HepG2 (cell line): ENCODE results near the gene ABTB2. TPM values are rescaled to one million over a fixed set of nuclear protein-coding genes. Genes with fewer than 3 reads are reported as not detected.
A peak's percentile ranks its signal among the peaks of the same experiment; 100 is the strongest.

Source experiments
- ATAC-seq: fragments of 200-7000 bp; cut with Tn5 transposase; 3 replicates; pipeline ENCODE4 v1.9.1; 2020; ENCODE audit warnings: mild to moderate bottlenecking, moderate library complexity
- BruUV-seq: library from RNA; stranded (reverse); fragments of 400-500 nt; replicated peaks from 2 replicates; lab custom pipeline; 2021; lab: Mats Ljungman, UMichigan
- CTCF ChIA-PET: fragments of 300-600 bp; formaldehyde crosslinking; extraction: SDS; loops from one replicate; lab custom pipeline; 2021; ENCODE audit warnings: low total read pairs, inconsistent platforms, low intra/inter-chr PET ratio; lab: Yijun Ruan, JAX
- POLR2A ChIA-PET: fragments of 350-600 bp; sonication (Branson Sonifier 250); formaldehyde crosslinking; loops from one replicate; lab custom pipeline; 2020; ENCODE audit warnings: antibody characterized with exemption, inconsistent platforms; lab: Yijun Ruan, JAX
- DNase-seq: peaks from one replicate; pipeline ENCODE4 v3.0.0-alpha.2; 2015; ENCODE audit warnings: low spot score
- FAIRE-seq: peaks from 3 replicates; lab custom pipeline; 2011; peaks lifted over from hg19 to GRCh38; lab: Jason Lieb, UNC
- H2AFZ ChIP-seq: one replicate; pipeline ENCODE4 v1.6.1; 2011; ENCODE audit warnings: low read length, inconsistent platforms
- H3K27ac ChIP-seq: fragments of 300-600 bp; 3 replicates; pipeline ENCODE4 v1.8.0; 2011; ENCODE audit warnings: mixed run types, mild to moderate bottlenecking, mixed read lengths, low read length, inconsistent platforms; ENCODE audit not compliant: insufficient read depth; ENCODE audit errors: extremely low read length
- H3K27me3 ChIP-seq, 2 experiments: fragments of 200-600 bp in 1 of 2; 2 replicates in 1 of 2; 3 replicates in 1 of 2; pipeline versions ENCODE4 v1.6.0 to v1.8.0; 2011; ENCODE audit warnings: low read length in 2 of 2, mild to moderate bottlenecking in 2 of 2, moderate library complexity in 2 of 2, inconsistent platforms in 1 of 2; ENCODE audit not compliant: insufficient read depth in 2 of 2, control insufficient read depth in 1 of 2
- H3K36me3 ChIP-seq, 2 experiments: fragments of 200-600 bp in 1 of 2; replicated peaks in 1 of 2; 2 replicates in 1 of 2; 3 replicates in 1 of 2; pipeline versions ENCODE4 v1.5.1 to v1.8.0; 2011; ENCODE audit warnings: low read length in 2 of 2, inconsistent platforms in 1 of 2; ENCODE audit not compliant: insufficient read depth in 2 of 2, control insufficient read depth in 1 of 2
- H3K4me1 ChIP-seq: 2 replicates; pipeline ENCODE4 v1.5.1; 2012; ENCODE audit warnings: low read length, inconsistent platforms; ENCODE audit not compliant: insufficient read depth
- H3K4me2 ChIP-seq: 2 replicates; pipeline ENCODE4 v1.6.0; 2011; ENCODE audit warnings: low read depth, low read length, inconsistent platforms
- H3K4me3 ChIP-seq, 3 experiments: fragments of 200-600 bp in 1 of 3; sonication (generic), shearing (Covaris generic) in 1 of 3; replicated peaks in 1 of 3; 2 replicates each; pipeline ENCODE4 v1.5.1; 2011 to 2016; ENCODE audit warnings: low read length in 3 of 3, inconsistent platforms in 2 of 3, low read depth in 2 of 3, mild to moderate bottlenecking in 2 of 3, control low read depth in 1 of 3, mixed read lengths in 1 of 3; ENCODE audit not compliant: insufficient read depth in 1 of 3
- H3K79me2 ChIP-seq: one replicate; pipeline ENCODE4 v1.6.1; 2011; ENCODE audit warnings: low read length, inconsistent platforms; ENCODE audit not compliant: insufficient read depth
- H3K9ac ChIP-seq: 2 replicates; pipeline ENCODE4 v1.6.0; 2011; ENCODE audit warnings: mild to moderate bottlenecking, low read depth, low read length, inconsistent platforms; ENCODE audit not compliant: insufficient read depth
- H3K9me3 ChIP-seq: 2 replicates; pipeline ENCODE4 v1.5.1; 2012; ENCODE audit warnings: mild to moderate bottlenecking, low read length
- H4K20me1 ChIP-seq: 2 replicates; pipeline ENCODE4 v1.6.0; 2011; ENCODE audit warnings: inconsistent platforms, mild to moderate bottlenecking, low read length, moderate library complexity; ENCODE audit not compliant: insufficient read depth
- GFI1 ChIP-seq: sonication (generic); formaldehyde crosslinking; IDR thresholded peaks from 2 replicates; pipeline ENCODE4 v1.5.0; 2020; ENCODE audit warnings: missing genetic modification reagents, mild to moderate bottlenecking, borderline replicate concordance
- HNRNPK ChIP-seq: fragments of 200-400 bp; formaldehyde crosslinking; IDR thresholded peaks from 2 replicates; pipeline ENCODE4 v1.6.1; 2018; ENCODE audit warnings: low read length, low read depth, moderate library complexity, mild to moderate bottlenecking; ENCODE audit not compliant: poor library complexity, severe bottlenecking
- HNRNPUL1 ChIP-seq: fragments of 200-400 bp; formaldehyde crosslinking; IDR thresholded peaks from 2 replicates; pipeline ENCODE4 v1.6.1; 2017; ENCODE audit warnings: low read depth, mild to moderate bottlenecking, low read length, moderate library complexity
- MEF2D ChIP-seq: sonication (generic); formaldehyde crosslinking; IDR thresholded peaks from 2 replicates; pipeline ENCODE4 v1.5.1; 2020; ENCODE audit warnings: mild to moderate bottlenecking, missing genetic modification reagents
- NAIF1 ChIP-seq: sonication (generic); formaldehyde crosslinking; IDR thresholded peaks from 2 replicates; pipeline ENCODE4 v1.5.0; 2020; ENCODE audit warnings: mild to moderate bottlenecking, missing genetic modification reagents, borderline replicate concordance
- WIZ ChIP-seq: sonication (generic); formaldehyde crosslinking; IDR thresholded peaks from 2 replicates; pipeline ENCODE4 v1.5.1; 2020; ENCODE audit warnings: mild to moderate bottlenecking, missing genetic modification reagents
- ZNF121 ChIP-seq: sonication (generic); formaldehyde crosslinking; IDR thresholded peaks from 2 replicates; pipeline ENCODE4 v1.5.0; 2020; ENCODE audit warnings: mild to moderate bottlenecking, missing genetic modification reagents
- ZNF441 ChIP-seq: sonication (generic); formaldehyde crosslinking; IDR thresholded peaks from 2 replicates; pipeline ENCODE4 v1.7.0; 2021; ENCODE audit warnings: missing genetic modification reagents, borderline replicate concordance
- ZNF761 ChIP-seq: sonication (generic); formaldehyde crosslinking; conservative IDR thresholded peaks from 2 replicates; pipeline ENCODE4 v1.4.0; 2020; ENCODE audit warnings: mild to moderate bottlenecking, missing genetic modification reagents
- ZZZ3 ChIP-seq: sonication (generic); formaldehyde crosslinking; IDR thresholded peaks from 2 replicates; pipeline ENCODE4 v1.4.0; 2020; ENCODE audit warnings: missing genetic modification reagents, mild to moderate bottlenecking, borderline replicate concordance
- WGBS: methylation state at CpG from one replicate; pipeline ENCODE4 v1.1.6; 2017; ENCODE audit warnings: low lambda C conversion rate; 5-methylcytosine and 5-hydroxymethylcytosine counted together
- in situ Hi-C: cut with HindIII; loops from 2 replicates; pipeline ENCODE4 v1.10.0; 2017; ENCODE audit warnings: low pct_unique_long_range_greater_than_20kb; ENCODE audit not compliant: extremely low pct_ligation_motif_present
- intact Hi-C: fragments of 100-400 bp; cut with micrococcal nuclease; formaldehyde crosslinking; loops from one replicate; pipeline ENCODE4 v1.10.0; 2022; ENCODE audit not compliant: unreplicated experiment
- polyA plus RNA-seq, 8 experiments: library from polyadenylated mRNA; depleted of rRNA in 3 of 8; stranded (reverse) in 7 of 8; unstranded in 1 of 8; fragments of >200 nt; fragmentation: Illumina TruSeq in 4 of 8; extraction: Trizol in 4 of 8; gene quantifications; 2 replicates each; pipeline versions ENCODE4 v1.2.1 to v1.2.3, GENCODE V29; 2011 to 2016; ENCODE audit warnings: low read depth in 4 of 8, missing spikeins in 1 of 8, mixed read lengths in 1 of 8; ENCODE audit not compliant: insufficient read depth in 1 of 8
- total RNA-seq, 5 experiments: library from RNA; depleted of rRNA; stranded (reverse); fragments of >200 nt; fragmentation: Illumina TruSeq; extraction: Trizol; gene quantifications; 2 replicates each; pipeline ENCODE4 v1.2.3, GENCODE V29; 2016; ENCODE audit warnings: low read depth in 1 of 5

Gene ABTB2
- total and polyA plus RNA-seq, 2 of the 13 experiments (the other 11 are each of a cell fraction or from before 2014, with no cell fraction given): 5.1 to 15.4 TPM

- CTCF ChIA-PET: no interaction called here
- BruUV-seq: no TSS peak
- Histone ChIP-seq H3K36me3 (peaks cover 23 to 35% of the 10 kb centered on the region in 2 experiments; a peak in 4 of 5 replicates), H3K79me2 (no peaks in the 10 kb centered on the region), H4K20me1 (no peaks in the 10 kb centered on the region), H3K4me3 (no peak overlapping the region), H3K27ac (no peak overlapping the region), H2AFZ (no peak overlapping the region), H3K4me2 (no peak overlapping the region), H3K9me3 (no peaks in the 10 kb centered on the region), H3K9ac (no peak overlapping the region), H3K4me1 (0 out of 2 replicates have a peak, but pooled peaks cover 7% of the 10 kb centered on the region), H3K27me3 (no peaks in the 10 kb centered on the region)
- in situ Hi-C loops (no loop called here), intact Hi-C loops (no loop called here)
- POLR2A ChIA-PET: no interaction called here
- DNase-seq (no peak), ATAC-seq (no peak), FAIRE-seq (no peak)
- 99% methylated on average over 16 of the region's 16 CpGs for WGBS
- TF ChIP-seq WIZ (no peak), HNRNPUL1 (no peak), ZNF761 (no peak), NAIF1 (CRISPR knock-in tag) (no peak), ZNF441 (no peak), ZNF121 (no peak), ZZZ3 (no peak)
These were observed 160.6 kb downstream of the ABTB2 start for GRCh38 chr11:34197256-34197655.

GRCh38 chr11:34194576-34195335 is 163.1 kb downstream of the ABTB2 start:
- H3K4me3 ChIP-seq: no peak overlapping the region
- TF ChIP-seq GFI1: no peak
- no peak for TF ChIP-seq ZZZ3
- peak; percentile 25 for TF ChIP-seq HNRNPK
- TF ChIP-seq MEF2D (CRISPR knock-in tag): no peak
- H2AFZ ChIP-seq: no peak overlapping the region
- H3K79me2 ChIP-seq: no peaks in the 10 kb centered on the region
- FAIRE-seq (no peak), ATAC-seq (no peak), DNase-seq (no peak)
- no peak overlapping the region for H3K4me2 ChIP-seq
- CTCF ChIA-PET: no interaction called here
- in situ Hi-C loops (no loop called here), intact Hi-C loops (no loop called here)
- peaks cover 21 to 25% of the 10 kb centered on the region in 2 experiments; a peak in 4 of 5 replicates for H3K36me3 ChIP-seq
- 0 out of 2 replicates have a peak, but pooled peaks cover 8% of the 10 kb centered on the region for H3K4me1 ChIP-seq
- no peaks in the 10 kb centered on the region for H4K20me1 ChIP-seq
- no TSS peak for BruUV-seq
- no peaks in the 10 kb centered on the region for H3K27me3 ChIP-seq
- H3K27ac ChIP-seq: no peak overlapping the region
- H3K9ac ChIP-seq: no peak overlapping the region
- POLR2A ChIA-PET: no interaction called here
- H3K9me3 ChIP-seq: no peaks in the 10 kb centered on the region
- 92% methylated on average over 10 of the region's 13 CpGs for WGBS
